ENCODE measurements around the gene NQO1. TPM values are rescaled to one million over a fixed set of nuclear protein-coding genes. Genes with fewer than 3 reads are reported as not detected.

Gene NQO1
- total and polyA plus RNA-seq, 2 of the 8 experiments (the other 6 are each of a cell fraction or from before 2014, with no cell fraction given): 32.7 to 45.7 TPM

DNA sequence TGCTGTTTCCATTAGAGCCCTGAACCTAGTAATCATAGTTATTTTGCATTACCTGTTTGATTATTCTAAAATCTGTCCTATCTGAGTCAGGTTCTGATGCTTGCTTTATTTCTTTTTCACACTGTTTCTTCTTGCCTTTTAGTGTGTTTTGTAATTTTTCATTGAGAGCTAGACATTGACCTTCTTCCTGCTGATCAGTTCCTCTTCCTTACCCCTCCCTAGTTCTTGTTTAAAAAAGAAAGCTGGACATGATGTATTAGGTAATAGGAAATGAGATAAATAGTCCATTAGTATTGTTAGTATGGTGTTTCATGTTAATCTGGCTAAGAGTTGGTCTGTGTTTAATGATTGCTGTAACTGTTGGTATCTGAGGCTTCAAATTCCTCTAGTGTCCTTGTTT is 49.2 kb upstream of the NQO1 start (continued):
- TF ChIP-seq SIRT6 (IDR thresholded peaks at IDR 0.05; ENCODE audit: low read length) (no peak), TCF12 (IDR thresholded peaks at IDR 0.05; ENCODE audit: low read depth, low read length) (no peak)

Data from H1 (cell line).